HG02885 (cell line): Measurements from ENCODE around the gene PHKB.
A peak's percentile ranks its signal among the peaks of the same experiment; 100 is the strongest.

Experiments used
- ATAC-seq: cut with Tn5 transposase; IDR thresholded peaks from one replicate; pipeline ENCODE4 v1.9.1; 2021; ENCODE audit warnings: mild to moderate bottlenecking; ENCODE audit not compliant: unreplicated experiment, poor library complexity

Gene PHKB

GRCh38 chr16:47716571-47716970 is 255.4 kb downstream of the PHKB start:
- ATAC-seq, result no peak

DNA sequence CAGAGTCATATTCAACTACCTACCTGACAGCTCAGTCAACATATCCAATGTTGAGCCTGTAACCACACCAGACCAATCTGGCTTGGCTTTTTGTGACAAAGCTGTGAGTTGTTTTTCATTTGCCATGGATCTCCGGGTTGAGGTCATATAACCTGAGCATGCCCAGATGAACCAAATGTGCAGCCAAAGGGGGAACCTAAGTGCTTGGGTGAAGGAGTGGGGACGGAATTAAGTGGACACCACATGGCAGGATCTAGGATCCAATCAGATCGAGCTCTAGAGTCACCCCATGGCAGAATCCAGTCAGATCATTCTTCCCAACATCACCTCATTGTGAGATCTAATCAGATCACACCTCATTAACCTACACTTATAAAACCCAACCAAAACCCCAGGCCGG is 258.6 kb downstream of the PHKB start:
- ATAC-seq, result no peak

GRCh38 chr16:47721006-47721637 is 260.0 kb downstream of the PHKB start:
- no peak for ATAC-seq

GRCh38 chr16:47722046-47722445 is 260.9 kb downstream of the PHKB start:
- no peak for ATAC-seq

DNA sequence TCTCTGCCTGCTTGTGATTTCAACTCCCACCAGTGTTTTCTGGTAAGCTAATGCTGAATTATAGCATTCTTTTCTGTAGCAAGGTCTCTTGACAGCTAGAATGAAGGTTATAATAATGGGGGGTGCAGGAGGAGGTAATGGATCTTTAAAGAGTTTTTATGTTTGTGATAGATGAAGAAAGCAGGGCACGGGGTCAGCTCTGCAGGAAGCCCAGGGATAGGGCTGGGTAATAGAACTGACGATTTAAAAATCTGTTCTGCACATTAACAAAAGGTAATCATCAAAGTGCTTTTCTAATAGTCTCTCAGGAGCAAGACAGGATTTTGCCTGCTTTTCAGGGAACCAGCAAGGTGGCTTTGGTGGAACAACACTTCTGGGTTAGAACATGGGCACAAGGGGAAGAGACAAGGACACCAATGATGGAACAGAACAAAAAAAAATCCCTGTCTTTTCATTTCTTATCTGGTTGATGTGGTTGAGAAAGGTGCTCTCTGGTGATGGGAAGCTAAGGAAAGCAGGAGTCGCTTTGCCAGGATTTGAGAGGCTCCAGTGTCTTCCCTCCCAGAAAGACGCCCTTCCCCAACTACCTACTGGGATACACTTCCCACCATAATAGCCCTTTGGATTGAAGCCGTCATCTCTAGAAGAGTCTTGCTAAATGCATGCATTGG is 263.1 kb downstream of the PHKB start:
- no peak for ATAC-seq

- ATAC-seq, result no peak
Observed at GRCh38 chr16:47725188-47725695, 264.1 kb downstream of the PHKB start.

DNA sequence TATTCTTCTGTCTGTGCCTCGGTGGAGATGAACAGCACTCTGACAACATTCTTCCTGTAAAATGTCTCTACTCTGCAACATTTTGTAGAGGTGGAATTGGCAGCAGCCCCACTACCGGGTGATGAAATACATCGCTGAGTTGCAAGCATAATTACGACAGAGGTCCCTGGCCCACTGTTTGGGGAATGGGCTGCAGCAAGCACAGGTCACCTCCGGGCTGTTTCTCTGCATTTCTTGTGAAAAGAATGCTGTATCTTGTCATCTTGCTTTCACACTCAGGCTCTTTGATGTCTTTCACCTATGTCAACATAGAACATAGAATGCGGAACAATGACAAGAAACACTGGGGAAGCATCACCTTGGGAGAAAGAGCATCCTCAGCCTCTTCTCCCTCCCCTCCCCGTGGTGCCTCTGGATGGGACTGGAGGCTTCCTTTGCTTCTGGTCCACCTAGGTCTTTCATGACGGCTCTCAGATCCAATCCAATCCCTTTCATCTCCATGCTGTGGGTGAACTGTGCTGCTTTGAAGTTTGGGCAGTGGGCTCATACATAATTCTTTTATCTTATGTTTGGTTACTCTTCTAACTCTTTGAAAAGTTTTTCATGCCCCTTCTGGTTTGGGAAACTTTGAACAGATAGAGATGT is 265.0 kb downstream of the PHKB start:
- no peak for ATAC-seq

DNA sequence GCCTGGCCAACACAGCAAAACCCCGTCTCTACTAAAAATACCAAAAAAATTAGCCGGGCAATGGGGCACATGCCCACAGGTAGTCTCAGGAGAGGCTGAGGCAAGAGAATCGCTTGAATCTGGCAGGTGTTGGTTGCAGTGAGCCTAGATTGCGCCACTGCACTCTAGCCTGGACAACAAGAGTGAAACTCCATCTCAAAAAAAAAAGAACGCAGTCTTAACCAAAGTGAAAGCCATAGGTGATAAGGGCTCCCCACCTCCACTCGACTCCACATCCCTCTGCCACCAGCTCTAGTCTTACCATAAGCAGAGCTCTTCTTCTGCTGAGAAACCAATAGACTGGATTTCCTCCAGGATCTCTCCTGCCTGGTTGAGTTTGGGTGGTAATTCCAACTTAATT is 266.0 kb downstream of the PHKB start:
- no peak for ATAC-seq

DNA sequence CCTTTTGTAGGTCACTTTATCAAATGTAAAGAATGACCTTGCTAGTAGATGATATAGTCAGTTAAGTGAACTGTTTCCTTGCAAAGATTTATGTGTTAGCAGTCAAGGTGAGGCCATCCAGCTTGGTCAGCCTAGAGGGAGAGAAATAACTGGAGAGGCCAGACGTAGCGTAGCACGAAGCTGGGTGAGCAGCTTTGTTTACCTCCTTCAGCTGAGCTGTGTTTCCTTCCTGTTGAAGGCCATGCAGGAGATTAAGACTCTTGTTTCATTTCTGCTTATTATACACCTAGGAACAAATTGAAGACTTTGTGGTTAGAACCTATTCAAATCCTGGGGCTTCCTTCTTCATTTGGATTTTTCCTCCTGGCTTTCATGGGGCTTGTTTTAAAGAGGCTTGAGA is 267.1 kb downstream of the PHKB start:
- ATAC-seq, result peak; percentile 57

DNA sequence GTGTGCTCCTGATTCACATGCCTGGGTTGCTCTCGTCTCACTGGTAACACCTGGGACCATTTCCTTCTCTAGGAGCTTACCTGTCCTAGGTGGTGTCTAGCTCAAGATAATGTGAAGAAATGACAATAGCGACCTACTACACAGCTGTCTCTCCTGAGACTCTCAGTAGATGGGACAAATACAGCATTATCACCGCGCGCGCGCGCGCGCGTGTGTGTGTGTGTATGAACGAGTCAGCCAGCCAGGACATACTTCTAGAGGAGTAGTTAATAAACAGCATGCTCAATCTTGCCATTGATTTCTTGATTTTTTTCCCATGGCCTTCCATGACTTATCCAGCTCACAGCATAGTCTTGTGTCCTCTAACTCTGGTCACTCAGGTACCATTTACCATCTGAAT is 268.6 kb downstream of the PHKB start:
- no peak for ATAC-seq

- no peak for ATAC-seq
Observed at GRCh38 chr16:47731252-47731651, 270.1 kb downstream of the PHKB start.

DNA sequence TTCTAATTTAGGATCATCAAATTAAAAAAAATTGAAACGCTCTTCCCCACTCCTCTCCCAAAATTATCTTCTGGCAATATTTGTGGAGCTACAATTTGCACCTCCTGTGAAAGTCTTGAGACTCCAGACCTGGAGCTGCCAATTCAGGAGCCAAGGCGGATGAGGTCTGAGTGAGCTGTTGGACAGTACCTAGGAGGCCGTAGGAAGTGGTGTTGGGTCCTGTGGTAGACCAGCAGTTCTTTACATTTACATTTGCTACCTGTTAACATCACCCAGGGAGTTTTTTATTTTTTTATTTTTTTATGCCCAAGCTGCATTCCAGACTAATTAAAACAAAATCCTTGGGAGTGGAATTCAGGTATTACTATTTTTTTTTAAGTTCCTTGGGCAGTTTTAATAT is 271.0 kb downstream of the PHKB start:
- no peak for ATAC-seq

GRCh38 chr16:47732523-47733111 is 271.5 kb downstream of the PHKB start:
- no peak for ATAC-seq

DNA sequence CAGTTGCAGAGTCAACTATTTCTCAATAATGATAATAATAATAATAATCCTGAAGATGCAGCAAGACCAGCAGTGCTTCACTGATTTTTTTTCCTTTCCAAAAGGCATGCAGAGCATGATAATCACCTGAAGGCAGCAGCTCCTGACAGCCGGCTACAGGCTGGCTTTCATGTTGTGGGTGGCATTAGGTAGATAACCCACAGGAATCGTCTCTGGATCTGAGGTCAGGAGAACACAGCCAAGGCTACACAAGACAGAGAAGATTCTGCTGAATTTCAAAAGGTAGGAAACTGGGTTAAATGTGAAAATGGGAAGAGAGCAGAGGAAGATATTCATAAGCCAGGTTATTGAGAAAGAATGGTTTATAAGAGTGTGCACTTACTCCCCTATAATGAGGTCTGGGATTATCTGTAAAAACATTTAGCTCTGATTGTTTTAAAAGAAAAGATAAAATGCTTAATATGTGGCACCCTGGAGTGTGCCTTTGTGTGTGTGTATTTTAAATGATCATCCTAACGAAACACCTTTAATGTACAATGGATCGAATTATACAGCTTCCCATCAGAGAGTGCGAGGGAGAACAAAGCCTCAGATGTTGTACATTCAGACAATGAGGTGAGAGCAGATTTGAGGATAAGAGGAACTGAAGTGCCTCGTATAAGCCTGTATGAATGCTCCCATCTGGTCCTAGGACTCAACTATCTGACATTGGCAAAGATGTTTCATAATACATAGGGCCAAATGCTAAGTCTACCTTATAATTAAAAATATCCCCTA is 273.1 kb downstream of the PHKB start:
- no peak for ATAC-seq

GRCh38 chr16:47734987-47735594 is 274.0 kb downstream of the PHKB start:
- ATAC-seq, result no peak

GRCh38 chr16:47750371-47750770 is 289.2 kb downstream of the PHKB start:
- ATAC-seq, result no peak
